ENCODE data around the gene GATA6.

GATA6 gene

DNA sequence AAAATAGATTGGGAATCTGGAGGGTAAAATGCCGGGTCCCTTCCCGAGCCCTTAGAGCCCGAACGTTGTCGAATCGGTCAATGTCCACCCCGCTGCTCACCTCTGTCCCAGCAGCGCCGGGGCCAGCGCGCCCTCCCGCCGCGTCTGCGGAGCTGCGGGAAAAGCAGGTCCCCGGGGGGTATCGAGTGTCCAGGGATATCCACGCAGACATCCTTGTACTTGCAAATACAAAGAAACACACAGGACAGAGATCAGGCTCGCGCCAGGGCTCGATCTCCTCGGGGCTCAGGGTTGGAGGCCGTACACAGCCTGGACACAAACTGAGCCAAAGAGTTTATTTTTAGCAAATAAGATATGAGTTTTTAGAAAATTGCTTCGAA, 2.3 kb upstream of the GATA6 start:
- DNase-seq = no peak

DNA sequence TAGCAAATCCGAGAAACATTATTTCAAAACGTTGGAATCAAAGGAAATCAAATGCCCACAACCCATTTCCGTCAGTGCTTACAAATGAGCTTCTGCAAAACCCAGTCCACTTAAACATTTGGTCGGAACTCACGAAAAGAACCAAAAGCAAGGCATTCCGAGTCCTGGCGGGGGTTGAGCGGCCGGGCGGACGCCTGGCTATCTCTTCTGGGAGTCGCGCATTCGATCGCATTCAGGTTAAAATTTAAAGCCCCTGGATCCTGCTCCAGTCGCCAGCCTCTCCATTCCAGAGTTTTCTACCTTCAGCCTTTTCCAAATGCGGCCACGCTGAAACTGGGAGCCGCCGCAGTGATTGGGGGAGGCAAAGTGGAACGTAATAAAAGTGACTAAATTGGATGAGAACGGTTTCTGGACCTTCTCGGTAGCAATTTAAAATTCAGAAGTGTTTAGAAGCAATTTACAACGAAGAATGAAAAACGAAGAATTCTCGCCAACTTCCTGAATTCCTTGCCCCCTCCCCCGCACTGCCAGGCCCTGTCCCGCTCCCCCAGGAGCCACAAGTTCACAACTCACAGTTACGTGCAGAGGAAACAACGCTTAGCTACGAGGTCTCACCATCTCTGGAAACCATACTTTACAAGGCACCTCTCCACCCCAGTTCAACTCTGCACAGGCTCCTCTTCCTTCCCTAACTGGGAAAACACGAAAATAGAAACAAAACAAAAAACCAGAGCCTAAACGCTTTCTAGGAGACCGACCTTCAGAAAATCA, 1.7 kb upstream of the GATA6 start:
- no peak for DNase-seq

DNA sequence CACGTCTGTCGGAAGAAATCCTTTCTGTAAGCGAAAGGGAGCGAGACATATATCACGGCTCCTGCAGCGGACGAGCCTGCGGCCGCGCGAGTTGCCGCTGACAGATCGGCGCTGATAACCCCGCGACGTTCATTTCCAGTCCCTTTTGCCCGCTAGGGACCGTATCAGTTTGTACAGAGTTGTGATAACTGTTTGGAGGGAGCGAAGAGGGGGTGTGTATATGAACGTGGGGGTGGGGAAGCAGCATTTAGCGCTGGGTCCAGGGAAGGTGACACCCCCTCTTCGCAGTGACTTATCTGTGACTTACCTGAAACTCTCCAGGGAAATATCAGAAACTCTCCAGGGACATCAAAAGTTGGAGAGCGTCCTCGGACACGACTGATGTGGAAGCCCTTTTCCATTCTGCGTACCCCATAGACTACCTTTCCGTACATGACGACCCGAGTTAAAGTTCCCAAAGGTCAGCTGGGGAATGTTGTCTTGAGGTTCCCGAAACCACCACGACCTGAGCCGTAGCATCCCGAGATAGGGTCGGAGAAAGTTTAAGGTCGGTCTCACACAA, 948 bp upstream of the GATA6 start:
- no peak for DNase-seq

DNA sequence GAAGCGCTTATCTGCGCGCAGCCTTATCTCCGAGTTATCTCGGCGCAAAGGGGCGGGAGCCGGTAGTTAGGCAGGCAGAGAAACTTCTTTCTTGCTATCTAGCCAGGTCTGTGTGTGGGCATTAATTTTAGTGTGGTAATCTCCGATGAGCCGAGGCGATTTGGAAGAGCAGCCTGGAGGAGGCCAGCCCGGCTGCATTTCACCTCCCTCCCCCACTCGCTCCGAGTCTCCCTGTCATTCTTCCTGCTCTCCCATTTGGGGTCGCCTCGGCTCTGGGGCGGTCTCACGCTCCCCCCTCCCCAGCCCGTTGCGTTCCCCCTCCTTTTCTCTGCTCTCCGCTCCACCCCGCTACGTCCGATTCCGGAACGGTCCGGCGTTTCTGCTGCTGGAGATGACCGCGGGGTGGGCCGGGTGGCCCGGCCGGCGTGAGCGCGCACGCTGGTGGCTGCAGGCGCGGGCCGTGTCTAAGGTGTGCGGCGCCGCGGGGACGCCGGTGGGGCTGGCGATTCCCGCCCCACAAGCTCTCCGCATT, 566 bp downstream of the GATA6 start:
- no peak for DNase-seq

DNA sequence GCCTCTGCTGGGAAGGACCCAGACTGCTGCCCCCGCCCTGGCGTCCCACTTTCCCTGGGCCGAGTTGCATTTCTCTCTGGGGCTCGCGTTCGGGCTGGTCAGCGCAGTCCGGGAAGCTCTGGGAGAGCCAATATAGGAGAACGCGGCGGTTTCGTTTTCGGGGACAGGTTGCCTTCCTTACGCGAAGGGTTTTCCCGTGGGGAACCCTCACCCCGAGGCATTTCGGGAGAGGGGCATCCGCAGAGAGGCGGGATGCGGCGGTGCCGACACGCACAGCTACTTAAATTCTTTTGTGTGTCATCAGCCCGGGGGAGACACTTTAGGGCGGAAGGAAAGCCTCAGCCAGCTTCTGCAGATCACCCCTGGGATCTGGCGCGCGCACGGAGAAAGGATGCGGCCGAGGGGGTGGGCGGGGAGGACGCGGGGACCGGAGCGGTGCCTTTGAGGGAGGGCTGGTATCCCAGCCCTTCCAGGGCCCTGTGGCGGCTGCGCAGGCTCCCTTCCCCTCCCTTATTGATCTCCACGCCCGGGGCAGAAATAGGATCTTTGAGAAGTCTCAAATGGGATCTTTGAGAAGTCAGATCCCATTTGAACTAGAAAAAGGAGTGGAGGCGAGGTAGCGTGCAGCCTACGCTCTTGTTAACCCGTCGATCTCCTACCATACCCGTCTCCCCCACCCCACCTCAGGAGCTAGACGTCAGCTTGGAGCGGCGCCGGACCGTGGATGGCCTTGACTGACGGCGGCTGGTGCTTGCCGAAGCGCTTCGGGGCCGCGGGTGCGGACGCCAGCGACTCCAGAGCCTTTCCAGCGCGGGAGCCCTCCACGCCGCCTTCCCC, 1.2 kb downstream of the GATA6 start:
- no peak for DNase-seq

- no peak for DNase-seq
Measured at GRCh38 chr18:22171258-22172119, 2.1 kb downstream of the GATA6 start.

DNA sequence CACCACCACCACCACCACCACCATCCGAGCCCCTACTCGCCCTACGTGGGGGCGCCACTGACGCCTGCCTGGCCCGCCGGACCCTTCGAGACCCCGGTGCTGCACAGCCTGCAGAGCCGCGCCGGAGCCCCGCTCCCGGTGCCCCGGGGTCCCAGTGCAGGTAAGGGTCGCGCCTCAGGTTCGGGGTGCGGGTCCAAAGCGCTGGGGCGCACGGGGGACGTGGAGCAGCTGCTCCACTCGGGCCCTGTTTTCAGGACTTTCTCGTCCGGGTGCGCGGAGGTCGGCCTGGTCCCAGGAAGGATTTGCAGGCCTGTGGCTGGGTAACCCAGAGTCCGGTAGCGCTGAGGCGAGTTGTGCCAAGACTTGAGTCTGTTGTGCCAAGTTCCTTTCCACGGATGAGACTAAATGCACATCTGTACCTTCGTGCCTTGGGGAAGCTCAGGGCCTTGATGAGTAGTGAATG, 2.8 kb downstream of the GATA6 start:
- DNase-seq = no peak

- no peak for DNase-seq
Measured at GRCh38 chr18:22172594-22173049, 3.2 kb downstream of the GATA6 start.

GRCh38 chr18:22173221-22173927, 4.0 kb downstream of the GATA6 start:
- DNase-seq = no peak

GRCh38 chr18:22173928-22174301, 4.5 kb downstream of the GATA6 start:
- DNase-seq = no peak

DNA sequence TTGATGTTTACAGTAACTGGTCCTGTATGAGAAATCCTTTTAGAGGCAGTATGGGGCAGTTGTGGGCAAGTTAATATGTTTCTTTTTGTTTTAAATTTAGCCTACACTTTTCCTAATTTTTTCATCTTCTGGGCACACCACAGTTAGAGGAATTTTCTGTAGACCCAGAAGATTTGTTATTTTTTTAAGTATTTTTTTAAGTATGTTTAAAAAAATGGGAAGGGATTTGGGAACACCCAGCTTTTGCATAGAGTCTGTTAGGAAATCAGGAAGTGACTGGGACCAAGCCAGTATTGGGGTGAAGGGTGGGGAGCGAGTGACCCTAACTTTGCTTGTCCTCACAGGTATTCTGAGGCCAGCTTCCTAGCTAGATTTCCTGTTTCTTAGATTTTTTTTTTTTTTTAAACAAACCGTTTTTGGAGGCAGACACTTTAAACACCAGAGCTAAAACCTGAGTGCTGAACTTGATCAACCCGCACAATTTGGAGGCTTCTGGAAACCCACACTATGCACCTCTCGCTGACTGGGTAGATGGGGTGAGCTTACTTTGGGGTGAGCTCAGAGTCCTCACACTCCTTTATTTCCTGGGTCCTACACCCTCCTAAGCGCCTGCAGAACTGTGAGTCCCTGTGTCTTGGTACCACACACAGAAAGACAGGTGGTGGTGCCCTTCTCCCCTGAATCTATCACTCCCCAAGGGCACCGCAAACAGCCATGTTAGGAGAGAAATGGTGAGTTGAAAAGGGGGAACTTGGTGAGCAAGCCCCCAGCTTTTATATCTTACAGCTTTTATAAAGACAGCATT, 5.2 kb downstream of the GATA6 start:
- DNase-seq = no peak

- DNase-seq = no peak
Measured at GRCh38 chr18:22175346-22175745, 6.0 kb downstream of the GATA6 start.

- no peak for DNase-seq
Measured at GRCh38 chr18:22176420-22177326, 7.3 kb downstream of the GATA6 start.

DNA sequence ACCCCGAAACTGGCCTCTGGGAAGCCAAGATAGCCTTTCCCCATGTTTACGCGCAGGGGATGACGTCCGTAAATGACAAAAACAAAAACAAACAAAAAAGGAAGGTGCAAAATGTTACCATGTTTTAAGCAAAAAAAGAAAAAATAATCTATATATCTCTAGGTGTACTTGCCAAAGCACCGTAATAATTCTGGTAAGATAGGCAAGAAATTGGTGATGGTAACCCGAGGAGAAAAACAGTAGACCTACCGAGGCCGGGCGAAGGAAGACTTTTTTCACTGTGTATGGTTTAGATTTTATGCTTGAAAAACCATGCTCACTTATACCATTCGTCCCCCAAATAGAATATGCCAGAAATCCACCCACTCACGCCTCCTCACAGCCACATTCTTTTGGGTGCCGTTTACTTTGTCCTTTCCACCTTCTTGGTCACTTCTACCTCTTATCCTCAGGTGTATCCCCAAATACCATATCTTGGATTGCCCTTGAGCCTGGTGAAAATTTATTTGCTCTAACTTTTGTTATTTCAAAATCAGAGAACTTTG, 8.0 kb downstream of the GATA6 start:
- DNase-seq = no peak

DNA sequence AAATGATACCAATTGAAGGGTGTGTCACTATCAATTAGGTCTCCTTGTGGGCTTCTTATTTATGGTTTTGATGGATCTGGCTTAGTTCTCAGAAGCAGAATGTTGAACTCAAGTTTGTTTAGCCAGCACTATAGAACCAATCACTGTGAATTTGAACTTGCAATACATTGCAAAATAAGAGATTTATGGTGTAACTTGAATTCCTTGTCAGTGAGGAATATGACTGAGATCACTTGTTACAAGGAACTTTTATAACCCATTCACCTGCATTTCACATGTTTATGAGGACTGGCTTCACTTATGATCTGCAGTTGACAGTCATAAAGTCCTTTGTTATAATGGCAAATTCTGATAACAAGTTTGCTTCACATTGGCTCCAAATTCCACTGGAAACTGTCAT, 9.8 kb downstream of the GATA6 start:
- no peak for DNase-seq

GRCh38 chr18:22179631-22180030, 10.2 kb downstream of the GATA6 start:
- no peak for DNase-seq

DNA sequence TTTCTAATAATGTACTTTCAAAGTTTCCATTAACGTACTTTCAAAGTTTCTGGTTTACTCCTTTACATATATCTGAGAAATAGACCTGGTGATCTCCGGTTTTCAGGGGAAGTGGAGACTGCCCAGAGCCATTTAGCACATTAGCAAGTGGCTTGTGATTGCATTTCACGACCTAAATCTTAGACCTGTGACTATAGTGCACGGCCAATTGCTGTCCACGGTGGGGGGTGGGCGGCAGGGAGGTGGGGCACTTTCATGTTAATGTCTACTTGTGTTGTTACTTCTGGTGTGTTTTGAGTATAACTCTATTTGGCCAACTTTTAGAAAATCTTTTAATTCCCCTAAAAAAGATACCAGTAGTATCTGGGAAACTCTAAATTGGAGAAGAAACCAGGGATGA, 11.3 kb downstream of the GATA6 start:
- DNase-seq = no peak

DNA sequence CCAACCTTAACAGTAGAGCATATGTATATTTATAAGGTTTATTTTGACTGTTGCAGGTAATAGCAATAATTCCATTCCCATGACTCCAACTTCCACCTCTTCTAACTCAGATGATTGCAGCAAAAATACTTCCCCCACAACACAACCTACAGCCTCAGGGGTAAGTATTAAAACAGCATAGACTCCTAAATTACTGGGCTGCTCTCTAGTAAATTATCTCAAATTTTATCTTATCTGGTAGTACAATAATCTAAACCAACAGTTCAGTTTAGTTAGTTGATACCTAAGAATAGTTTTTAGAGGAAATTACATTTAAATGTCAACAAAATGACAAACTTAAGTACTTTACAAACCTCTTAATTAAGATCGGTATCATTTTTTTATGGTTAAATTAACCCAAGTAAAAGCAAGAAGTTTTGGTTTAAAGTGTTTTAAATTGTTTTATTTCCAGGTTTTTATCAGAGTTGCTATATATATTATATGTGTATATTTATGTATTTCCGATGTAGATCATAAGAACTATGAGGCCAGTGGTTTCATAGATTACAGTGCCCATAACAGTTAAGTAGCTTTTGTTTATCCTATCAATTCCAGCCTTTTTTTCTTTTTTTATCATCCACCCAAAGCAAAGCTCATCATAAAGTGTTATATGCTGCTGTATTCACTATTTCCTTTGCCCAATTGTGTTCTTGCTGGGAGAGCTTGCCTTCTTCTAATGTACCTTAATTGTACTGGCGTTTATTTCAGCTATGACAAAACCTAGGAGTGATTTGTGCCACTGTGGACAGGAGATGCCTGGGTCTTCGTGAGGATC, 13.7 kb downstream of the GATA6 start:
- DNase-seq = no peak

DNA sequence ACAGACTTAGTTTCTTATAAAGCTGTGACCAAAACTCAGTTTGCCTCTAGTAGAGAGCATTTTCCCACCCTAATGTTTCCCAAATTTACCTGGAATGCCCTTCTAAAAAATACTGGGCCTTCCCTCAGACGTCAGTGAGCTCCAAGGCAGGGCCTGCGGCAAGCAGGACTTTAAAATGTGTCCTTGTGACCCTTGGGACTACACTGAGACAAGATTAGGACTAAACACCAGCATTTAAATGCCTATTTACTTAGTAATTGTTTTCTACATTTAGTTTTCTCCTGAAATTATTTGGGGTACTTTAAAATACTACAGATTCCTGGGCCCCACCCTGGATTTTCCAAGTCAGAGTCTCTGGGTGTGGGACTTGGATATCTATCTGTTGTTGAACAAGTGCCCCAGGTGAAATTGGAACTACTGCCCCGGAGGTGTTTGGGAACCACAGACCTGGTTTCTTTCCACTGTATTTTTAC, 14.3 kb downstream of the GATA6 start:
- DNase-seq = no peak

All from stimulated activated CD4-positive, alpha-beta T cell treated with anti-CD3 and anti-CD28 coated beads, Interleukin-4, amount 100 ng/mL, for 1 hour (primary cell).